Fibroblast of mammary gland (primary cell): Measurements from ENCODE around the gene TOX2.

Experiments
- DNase-seq: peaks from one replicate; pipeline ENCODE4 v3.0.0-alpha.2; 2010; ENCODE audit warnings: low read depth
- H3K4me3 ChIP-seq: 2 replicates; pipeline ENCODE4 v1.5.1; 2011; ENCODE audit warnings: low read depth, mild to moderate bottlenecking, low read length, moderate library complexity; ENCODE audit not compliant: control insufficient read depth
- TF ChIP-seq, protein P1 (sequence below): conservative IDR thresholded peaks from 2 replicates; pipeline ENCODE4 v1.5.1; 2011; ENCODE audit warnings: low read depth, low read length, inconsistent platforms; ENCODE audit not compliant: control insufficient read depth, insufficient read depth

Gene TOX2

DNA sequence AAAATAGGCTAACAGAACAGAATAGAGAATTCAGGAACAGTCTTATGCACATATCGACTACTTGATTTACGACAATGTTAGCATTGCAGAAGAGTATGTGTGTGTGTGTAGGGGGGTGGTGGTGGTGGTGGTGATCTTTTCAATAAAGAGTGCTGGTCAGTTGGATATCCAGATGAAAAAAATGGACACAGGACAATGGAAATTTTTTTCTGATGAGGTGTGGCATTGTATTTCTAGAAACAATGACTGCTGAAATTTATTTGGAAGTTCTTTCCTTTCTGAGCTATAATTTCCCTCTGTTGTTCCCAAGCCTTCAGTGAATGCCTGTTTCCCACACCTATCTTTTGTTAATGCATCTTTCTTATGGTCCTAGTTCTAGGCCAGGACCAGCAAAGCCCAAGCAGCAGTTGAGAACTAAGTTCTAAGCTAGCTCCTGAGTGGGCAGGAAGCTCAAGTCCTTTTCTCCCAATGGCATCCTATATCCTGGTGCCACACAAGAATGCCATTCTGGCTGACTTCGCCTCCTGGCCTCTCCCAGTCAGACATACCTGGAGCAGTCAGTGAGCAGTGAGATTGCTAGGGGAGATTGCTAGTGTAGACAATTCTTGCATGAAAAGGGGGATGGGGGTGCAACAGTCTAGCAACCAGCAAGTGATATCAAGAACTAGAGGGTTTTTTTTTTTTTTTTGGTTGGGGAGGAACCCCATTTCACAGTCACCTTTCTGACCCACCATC lies 1.2 kb upstream of the TOX2 start:
- TF ChIP-seq, protein P1, sequence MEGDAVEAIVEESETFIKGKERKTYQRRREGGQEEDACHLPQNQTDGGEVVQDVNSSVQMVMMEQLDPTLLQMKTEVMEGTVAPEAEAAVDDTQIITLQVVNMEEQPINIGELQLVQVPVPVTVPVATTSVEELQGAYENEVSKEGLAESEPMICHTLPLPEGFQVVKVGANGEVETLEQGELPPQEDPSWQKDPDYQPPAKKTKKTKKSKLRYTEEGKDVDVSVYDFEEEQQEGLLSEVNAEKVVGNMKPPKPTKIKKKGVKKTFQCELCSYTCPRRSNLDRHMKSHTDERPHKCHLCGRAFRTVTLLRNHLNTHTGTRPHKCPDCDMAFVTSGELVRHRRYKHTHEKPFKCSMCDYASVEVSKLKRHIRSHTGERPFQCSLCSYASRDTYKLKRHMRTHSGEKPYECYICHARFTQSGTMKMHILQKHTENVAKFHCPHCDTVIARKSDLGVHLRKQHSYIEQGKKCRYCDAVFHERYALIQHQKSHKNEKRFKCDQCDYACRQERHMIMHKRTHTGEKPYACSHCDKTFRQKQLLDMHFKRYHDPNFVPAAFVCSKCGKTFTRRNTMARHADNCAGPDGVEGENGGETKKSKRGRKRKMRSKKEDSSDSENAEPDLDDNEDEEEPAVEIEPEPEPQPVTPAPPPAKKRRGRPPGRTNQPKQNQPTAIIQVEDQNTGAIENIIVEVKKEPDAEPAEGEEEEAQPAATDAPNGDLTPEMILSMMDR = no peak

DNA sequence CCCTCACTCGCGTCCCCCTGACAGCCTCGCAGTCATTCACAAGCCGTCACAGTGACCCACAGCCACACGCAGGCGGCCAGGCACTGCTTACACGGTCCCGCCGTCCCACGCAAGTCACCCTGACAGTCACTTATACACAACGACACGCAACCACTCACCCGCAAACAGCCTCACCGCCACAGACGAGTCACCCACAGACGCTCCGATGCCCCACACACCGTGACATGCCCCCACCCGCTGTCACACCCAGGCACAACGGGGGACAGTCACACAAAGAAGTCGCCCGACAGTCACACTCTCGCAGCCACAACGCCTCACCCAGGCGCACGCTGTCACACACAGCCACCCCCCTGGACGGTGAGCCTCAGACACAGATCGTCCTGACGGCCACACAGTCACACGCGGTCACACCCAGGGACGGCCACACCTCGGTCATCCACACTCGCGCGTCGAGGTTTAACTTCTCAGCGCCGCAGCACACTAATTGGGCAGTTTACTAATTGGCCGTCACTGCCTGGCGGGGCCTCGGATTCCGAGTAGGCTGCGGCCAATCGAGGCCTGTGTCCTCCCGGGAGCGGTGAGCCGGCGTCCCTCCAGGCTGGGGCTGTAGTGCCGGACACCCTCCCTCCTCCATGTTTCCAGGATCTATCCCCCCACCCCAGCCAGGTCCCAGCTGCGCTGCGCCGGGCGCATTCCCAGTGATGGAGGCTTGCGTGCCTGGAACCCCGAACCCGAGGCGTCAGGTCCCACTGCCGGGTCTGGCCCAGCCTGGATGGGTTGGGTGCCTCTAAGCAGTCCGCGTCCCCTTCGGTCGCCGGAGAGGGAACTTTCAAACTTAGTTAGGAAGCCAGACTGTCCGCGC lies 790 bp downstream of the TOX2 start:
- peak; percentile 14 for DNase-seq
- peak overlapping the region; percentile 61 for H3K4me3 ChIP-seq
- TF ChIP-seq, protein P1 = no peak

More for the DNA sequence above, 1.2 kb upstream of the TOX2 start:
- DNase-seq = no peak
- H3K4me3 ChIP-seq = no peak overlapping the region

DNA sequence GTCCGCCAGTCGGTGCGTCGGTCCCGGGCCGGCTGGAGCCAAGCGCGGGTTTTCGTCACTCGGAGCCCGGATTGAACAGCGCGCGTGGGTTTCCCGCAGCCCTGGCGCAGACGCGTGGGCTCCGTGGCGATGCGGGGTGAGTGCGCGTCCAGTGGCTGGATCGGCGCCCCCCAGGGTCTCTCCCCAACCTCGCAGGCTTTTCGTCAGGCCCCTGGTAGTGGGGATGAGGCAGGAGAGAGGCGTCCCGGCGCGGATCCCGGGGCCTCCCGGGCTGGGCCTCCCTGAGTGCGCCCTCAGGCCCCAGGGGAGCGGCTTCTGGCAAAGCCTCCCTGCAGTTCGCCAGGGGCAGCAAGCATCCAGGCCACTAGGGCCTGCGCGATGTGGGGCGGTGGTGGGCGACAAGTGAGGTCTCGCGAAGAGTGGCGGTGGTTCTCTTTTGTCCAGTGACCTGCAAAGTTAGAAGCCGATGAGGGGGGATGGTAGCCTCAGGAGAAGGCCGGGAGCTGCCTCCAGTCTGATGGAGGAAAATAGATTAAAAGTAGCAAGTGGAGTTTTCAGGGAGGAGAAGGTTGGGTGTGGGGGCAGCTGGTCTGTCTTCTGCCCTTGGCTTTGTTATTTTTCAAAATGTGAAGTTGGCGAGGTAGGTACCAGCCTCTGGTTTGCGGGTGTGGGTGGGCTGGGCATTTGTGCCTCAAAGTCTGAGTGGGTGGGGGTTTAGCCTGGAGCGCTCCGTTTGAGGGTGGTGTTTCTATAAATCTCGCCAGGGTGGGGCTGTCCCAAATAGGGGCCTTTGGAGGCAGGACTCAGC lies 1.6 kb downstream of the TOX2 start:
- TF ChIP-seq, protein P1 = no peak
- no peak for DNase-seq
- H3K4me3 ChIP-seq = peak overlapping the region; percentile 61

DNA sequence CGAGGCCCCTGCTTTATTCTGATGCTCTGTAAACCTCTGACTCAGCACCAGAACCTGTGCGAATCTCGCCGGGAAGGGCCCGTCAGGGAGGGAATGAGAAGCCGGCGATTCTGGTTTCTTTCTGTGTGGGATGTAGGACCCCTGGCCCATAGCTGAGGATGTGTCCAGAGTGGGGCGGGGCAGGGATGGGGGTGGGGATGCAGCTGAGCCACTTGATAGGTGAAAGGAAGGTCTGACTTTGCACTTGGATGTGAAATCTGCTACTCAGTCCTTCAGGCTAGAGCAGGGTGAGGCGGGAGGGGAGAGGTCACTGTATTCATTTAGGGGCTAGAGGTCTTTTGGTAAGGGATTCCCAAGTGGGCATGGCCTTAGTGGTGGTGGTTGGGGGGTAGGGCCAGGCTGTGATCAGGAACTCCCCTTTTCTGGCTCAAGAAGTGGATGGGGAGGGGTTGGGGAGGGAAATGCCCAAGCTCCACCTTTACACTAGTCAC lies 2.3 kb downstream of the TOX2 start:
- peak overlapping the region; percentile 61 for H3K4me3 ChIP-seq
- peak; percentile 32 for DNase-seq
- TF ChIP-seq, protein P1 = no peak

DNA sequence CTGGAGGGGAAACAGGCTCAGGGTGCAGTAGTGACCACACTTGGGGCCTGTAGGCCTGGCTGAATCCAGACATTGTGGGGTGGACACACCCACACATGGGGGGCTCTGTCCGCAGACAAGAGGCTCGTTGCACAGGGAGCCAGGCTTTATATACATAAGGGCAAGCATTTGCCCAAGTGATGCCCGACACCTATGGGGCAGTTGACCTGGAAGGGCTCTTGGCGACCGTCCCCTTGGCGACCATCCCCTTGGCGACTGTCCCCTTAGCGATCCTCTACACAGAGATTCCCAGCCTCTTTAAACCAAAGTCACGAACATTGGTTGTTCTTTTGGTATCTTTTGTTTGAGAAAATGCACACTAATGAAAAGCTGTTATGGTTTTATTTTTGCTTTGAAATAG lies 2.7 kb downstream of the TOX2 start:
- DNase-seq = no peak
- no peak overlapping the region for H3K4me3 ChIP-seq
- TF ChIP-seq, protein P1 = no peak
